BLaER1 (cell line): Measurements from ENCODE around the gene SLC25A2.
"Not testable (repeated sequence)": the region's sequence is repeated elsewhere in the genome, so short reads cannot be mapped to it uniquely, and the experiment has no call there.

Source experiments
- H3K27ac ChIP-seq: shearing (Covaris generic); formaldehyde crosslinking; 2 replicates; pipeline ENCODE4 v1.8.1; 2022
- H3K27me3 ChIP-seq: shearing (Covaris generic); formaldehyde crosslinking; 2 replicates; pipeline ENCODE4 v1.8.1; 2022
- H3K36me3 ChIP-seq: shearing (Covaris generic); formaldehyde crosslinking; 2 replicates; pipeline ENCODE4 v1.8.1; 2022
- H3K4me1 ChIP-seq: shearing (Covaris generic); formaldehyde crosslinking; 2 replicates; pipeline ENCODE4 v1.8.1; 2022
- H3K4me2 ChIP-seq: shearing (Covaris generic); formaldehyde crosslinking; 2 replicates; pipeline ENCODE4 v1.8.1; 2022
- H3K4me3 ChIP-seq: shearing (Covaris generic); formaldehyde crosslinking; 2 replicates; pipeline ENCODE4 v1.8.1; 2022
- H3K9ac ChIP-seq: shearing (Covaris generic); formaldehyde crosslinking; 2 replicates; pipeline ENCODE4 v1.8.1; 2022
- H3K9me3 ChIP-seq: shearing (Covaris generic); formaldehyde crosslinking; 2 replicates; pipeline ENCODE4 v1.8.1; 2022
- H4K20me1 ChIP-seq: shearing (Covaris generic); formaldehyde crosslinking; 2 replicates; pipeline ENCODE4 v1.8.1; 2022
- Cebpa-rat ChIP-seq: shearing (Covaris generic); IDR thresholded peaks from 2 replicates; pipeline ENCODE4 v1.8.1; 2022

The SLC25A2 gene

GRCh38 chr5:141319202-141319601 lies 15.4 kb upstream of the SLC25A2 start:
- H3K4me2 ChIP-seq = peak overlapping the region; percentile 69
- H3K4me3 ChIP-seq = peak overlapping the region; percentile 76
- H3K27me3 ChIP-seq = no peaks in the 10 kb centered on the region
- peaks cover 91% of the 10 kb centered on the region for H3K9me3 ChIP-seq
- peaks cover 1% of the 10 kb centered on the region; the same call in 1 of the 2 replicates for H4K20me1 ChIP-seq
- TF ChIP-seq Cebpa-rat = no peak
- no peak overlapping the region for H3K27ac ChIP-seq
- peaks cover 57% of the 10 kb centered on the region for H3K36me3 ChIP-seq
- H3K4me1 ChIP-seq = peaks cover 6% of the 10 kb centered on the region; the same call in 1 of the 2 replicates
- H3K9ac ChIP-seq = no peak overlapping the region

- H3K9ac ChIP-seq, H3K4me2 ChIP-seq, H3K27ac ChIP-seq, H3K4me1 ChIP-seq, H3K27me3 ChIP-seq, H4K20me1 ChIP-seq: not testable (repeated sequence)
- peaks cover 98% of the 10 kb centered on the region for H3K9me3 ChIP-seq
- H3K36me3 ChIP-seq = peaks cover 79% of the 10 kb centered on the region
- peak overlapping the region; percentile 76 for H3K4me3 ChIP-seq
These were observed 13.1 kb upstream of the SLC25A2 start for GRCh38 chr5:141316963-141317362.

GRCh38 chr5:141313711-141314110 lies 9.9 kb upstream of the SLC25A2 start:
- H3K9ac ChIP-seq = no peak overlapping the region
- TF ChIP-seq Cebpa-rat = no peak
- H3K4me3 ChIP-seq = no peak overlapping the region
- H3K27ac ChIP-seq = no peak overlapping the region
- H3K4me1 ChIP-seq = no peaks in the 10 kb centered on the region
- H3K36me3 ChIP-seq = peaks cover 88% of the 10 kb centered on the region
- H3K4me2 ChIP-seq = no peak overlapping the region
- peaks cover 5% of the 10 kb centered on the region; the same call in 1 of the 2 replicates for H4K20me1 ChIP-seq
- peaks cover 95% of the 10 kb centered on the region for H3K9me3 ChIP-seq
- H3K27me3 ChIP-seq = no peaks in the 10 kb centered on the region

DNA sequence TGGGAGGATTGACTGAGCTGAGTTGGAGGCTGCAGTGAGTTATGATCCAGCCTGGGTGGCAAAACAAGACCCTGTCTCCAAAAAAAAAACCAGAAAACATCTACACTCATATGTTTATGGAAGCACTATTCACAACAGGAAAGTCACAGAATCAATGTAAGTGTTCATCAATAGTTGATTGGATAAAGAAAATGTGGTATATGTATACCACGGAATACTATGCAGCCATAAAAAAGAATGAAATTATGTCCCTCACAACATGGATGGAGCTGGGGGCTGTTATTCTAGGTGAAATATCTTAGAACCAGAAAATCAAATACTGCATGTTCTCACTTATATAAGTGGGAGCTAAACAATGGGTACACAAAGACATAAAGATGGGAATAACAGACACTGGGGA lies 2.8 kb upstream of the SLC25A2 start:
- TF ChIP-seq Cebpa-rat = no peak
- Histone ChIP-seq H4K20me1 (no peaks in the 10 kb centered on the region), H3K4me3 (0 out of 2 replicates have a peak overlapping the region, but pooled peaks have one; percentile 22), H3K27me3 (no peaks in the 10 kb centered on the region), H3K4me2 (no peak overlapping the region), H3K36me3 (peaks cover 65% of the 10 kb centered on the region), H3K9ac (no peak overlapping the region), H3K27ac (no peak overlapping the region), H3K4me1 (no peaks in the 10 kb centered on the region), H3K9me3 (peaks cover 92% of the 10 kb centered on the region)

DNA sequence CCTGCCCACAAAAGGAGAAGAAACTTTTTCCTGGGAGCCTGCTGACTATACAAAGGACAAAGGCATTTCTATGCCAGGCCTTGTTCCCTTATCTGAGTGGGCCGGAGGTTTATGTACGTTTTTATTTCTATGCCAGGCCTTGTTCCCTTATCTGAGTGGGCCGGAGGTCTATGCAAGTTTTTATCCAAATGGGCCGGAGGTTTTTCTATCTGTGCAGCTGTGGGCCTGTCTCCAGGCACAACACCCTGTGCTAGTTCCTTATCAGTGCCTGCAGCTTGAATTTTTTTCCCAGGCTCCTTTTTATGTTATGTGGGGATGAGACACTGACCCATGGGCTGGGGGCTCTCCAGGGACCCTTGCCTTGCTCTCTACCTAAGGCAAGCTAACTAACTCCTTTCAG lies 5.5 kb downstream of the SLC25A2 start:
- H3K4me1 ChIP-seq = no peaks in the 10 kb centered on the region
- no peak overlapping the region for H3K4me3 ChIP-seq
- no peak overlapping the region for H3K9ac ChIP-seq
- no peak overlapping the region for H3K27ac ChIP-seq
- no peaks in the 10 kb centered on the region for H4K20me1 ChIP-seq
- TF ChIP-seq Cebpa-rat = no peak
- no peak overlapping the region for H3K4me2 ChIP-seq
- no peaks in the 10 kb centered on the region for H3K27me3 ChIP-seq
- H3K9me3 ChIP-seq = peaks cover 97% of the 10 kb centered on the region
- peaks cover 53% of the 10 kb centered on the region for H3K36me3 ChIP-seq

DNA sequence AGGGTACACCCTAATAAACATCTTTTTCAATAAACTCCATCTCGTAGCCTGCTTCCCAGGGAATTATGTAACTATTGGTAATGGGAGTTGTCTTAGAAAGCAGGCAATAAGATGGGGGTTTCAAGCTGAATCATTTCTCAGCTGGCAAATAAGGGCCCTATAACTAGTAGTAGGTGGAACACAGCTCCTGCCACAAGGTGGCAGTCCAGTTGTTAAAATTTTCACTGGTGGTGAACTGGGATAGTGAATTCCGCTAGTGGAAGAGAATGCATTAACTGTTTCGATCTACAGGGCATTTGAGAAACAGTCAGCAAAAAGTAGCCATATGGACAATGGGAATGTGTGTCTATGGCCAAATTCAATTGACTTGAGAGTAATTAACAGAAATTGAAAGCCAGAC lies 30.9 kb downstream of the SLC25A2 start:
- no peak overlapping the region for H3K4me2 ChIP-seq
- H3K36me3 ChIP-seq = peaks cover 4% of the 10 kb centered on the region; the same call in 1 of the 2 replicates
- H3K4me3 ChIP-seq = no peak overlapping the region
- H3K9ac ChIP-seq = no peak overlapping the region
- peaks cover 96% of the 10 kb centered on the region for H3K9me3 ChIP-seq
- H3K4me1 ChIP-seq = no peaks in the 10 kb centered on the region
- no peak for TF ChIP-seq Cebpa-rat
- H3K27ac ChIP-seq = no peak overlapping the region
- H4K20me1 ChIP-seq = no peaks in the 10 kb centered on the region
- no peaks in the 10 kb centered on the region for H3K27me3 ChIP-seq

GRCh38 chr5:141269195-141269594 lies 34.7 kb downstream of the SLC25A2 start:
- TF ChIP-seq Cebpa-rat = no peak
- H3K9me3 ChIP-seq = peaks cover 99% of the 10 kb centered on the region

DNA sequence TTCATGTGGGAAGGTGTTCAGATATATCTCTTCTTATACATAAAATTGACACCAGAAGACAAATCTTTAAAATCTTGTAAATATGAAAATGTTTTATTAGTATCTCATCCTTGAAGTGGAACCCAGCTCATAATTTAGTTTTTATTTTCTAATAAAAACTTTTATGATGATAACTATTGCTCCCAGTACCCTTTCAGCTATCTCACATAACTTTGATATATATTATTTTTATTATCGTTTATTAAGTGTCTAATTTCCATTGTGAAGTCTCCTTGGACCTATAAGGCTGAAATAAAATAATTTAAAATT lies 42.7 kb downstream of the SLC25A2 start:
- H3K9ac ChIP-seq = no peak overlapping the region
- H3K36me3 ChIP-seq = no peaks in the 10 kb centered on the region
- no peaks in the 10 kb centered on the region for H3K27me3 ChIP-seq
- H3K4me3 ChIP-seq = no peak overlapping the region
- H3K4me2 ChIP-seq = no peak overlapping the region
- H3K4me1 ChIP-seq = no peaks in the 10 kb centered on the region
- no peak overlapping the region for H3K27ac ChIP-seq
- H4K20me1 ChIP-seq = no peaks in the 10 kb centered on the region
- H3K9me3 ChIP-seq = peaks cover 96% of the 10 kb centered on the region
- no peak for TF ChIP-seq Cebpa-rat

More at GRCh38 chr5:141269195-141269594, 34.7 kb downstream of the SLC25A2 start:
- Histone ChIP-seq H3K4me3 (no peak overlapping the region), H3K36me3 (0 out of 2 replicates have a peak, but pooled peaks cover 4% of the 10 kb centered on the region), H3K9ac (no peak overlapping the region), H3K27me3 (no peaks in the 10 kb centered on the region), H3K27ac (no peak overlapping the region), H3K4me1 (no peaks in the 10 kb centered on the region), H4K20me1 (no peaks in the 10 kb centered on the region), H3K4me2 (no peak overlapping the region)

- Histone ChIP-seq H3K4me3 (no peak overlapping the region; the same call in 1 of the 2 replicates), H3K27me3 (no peaks in the 10 kb centered on the region), H3K36me3 (no peaks in the 10 kb centered on the region), H3K4me2 (no peak overlapping the region), H3K4me1 (no peaks in the 10 kb centered on the region), H3K9me3 (peaks cover 96% of the 10 kb centered on the region), H3K9ac (no peak overlapping the region), H3K27ac (no peak overlapping the region), H4K20me1 (no peaks in the 10 kb centered on the region)
- no peak for TF ChIP-seq Cebpa-rat
These were observed 43.2 kb downstream of the SLC25A2 start for GRCh38 chr5:141260458-141261237.

DNA sequence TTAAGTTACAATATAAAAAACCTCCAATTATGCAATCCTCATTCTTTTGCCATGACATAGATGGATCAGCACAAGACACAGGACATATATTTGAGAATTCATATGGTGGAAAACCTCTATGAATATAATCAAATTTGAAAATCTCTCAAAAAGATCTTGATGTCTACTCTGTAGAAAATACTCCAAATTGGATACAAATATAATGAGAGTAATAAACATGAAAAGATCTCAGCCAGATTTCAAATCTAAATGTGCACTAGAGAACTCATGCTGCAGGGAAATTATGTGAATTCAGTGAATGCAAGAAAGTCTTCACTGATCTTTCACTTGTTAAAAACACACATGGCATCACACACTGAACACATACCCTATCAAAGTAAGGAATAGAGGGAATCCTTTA lies 44.9 kb downstream of the SLC25A2 start:
- H3K9me3 ChIP-seq = peaks cover 96% of the 10 kb centered on the region
- no peak overlapping the region for H3K27ac ChIP-seq
- no peak for TF ChIP-seq Cebpa-rat
- H3K4me1 ChIP-seq = no peaks in the 10 kb centered on the region
- no peaks in the 10 kb centered on the region for H3K36me3 ChIP-seq
- H3K27me3 ChIP-seq = no peaks in the 10 kb centered on the region
- H4K20me1 ChIP-seq = no peaks in the 10 kb centered on the region
- no peak overlapping the region for H3K4me2 ChIP-seq
- no peak overlapping the region for H3K4me3 ChIP-seq
- no peak overlapping the region for H3K9ac ChIP-seq
